Sciatic nerve (tissue), 2 donors: Measurements from ENCODE around the gene MGMT. TPM values are rescaled to one million over a fixed set of nuclear protein-coding genes. Genes with fewer than 3 reads are reported as not detected.

Source experiments
- ATAC-seq: fragments of 200-7000 bp; cut with Tn5 transposase; one replicate; pipeline ENCODE4 v1.9.1; 2020; ENCODE audit warnings: mild to moderate bottlenecking, moderate library complexity
- DNase-seq: peaks from one replicate; pipeline ENCODE4 v3.0.0-alpha.2; 2020; ENCODE audit warnings: low spot score
- intact Hi-C: fragments of 100-400 bp; cut with DNase I; formaldehyde crosslinking; loops from one replicate; pipeline ENCODE4 v1.14.2; 2022
- total RNA-seq: library from RNA; stranded (reverse); fragmentation: NEBNext Ultra II Directional; extraction: Animal tissue kit (Norgen Biotek cat#: 25700); gene quantifications from one replicate; pipeline ENCODE4 v1.2.1, GENCODE V29; 2021
- donor health status: DM: no; HTN: no; CAD: no.
- donor health status: DM: no; HTN: no; CAD: no.

MGMT gene
- total RNA-seq, 1 donor from 2014 or later, result 24.5 TPM

DNA sequence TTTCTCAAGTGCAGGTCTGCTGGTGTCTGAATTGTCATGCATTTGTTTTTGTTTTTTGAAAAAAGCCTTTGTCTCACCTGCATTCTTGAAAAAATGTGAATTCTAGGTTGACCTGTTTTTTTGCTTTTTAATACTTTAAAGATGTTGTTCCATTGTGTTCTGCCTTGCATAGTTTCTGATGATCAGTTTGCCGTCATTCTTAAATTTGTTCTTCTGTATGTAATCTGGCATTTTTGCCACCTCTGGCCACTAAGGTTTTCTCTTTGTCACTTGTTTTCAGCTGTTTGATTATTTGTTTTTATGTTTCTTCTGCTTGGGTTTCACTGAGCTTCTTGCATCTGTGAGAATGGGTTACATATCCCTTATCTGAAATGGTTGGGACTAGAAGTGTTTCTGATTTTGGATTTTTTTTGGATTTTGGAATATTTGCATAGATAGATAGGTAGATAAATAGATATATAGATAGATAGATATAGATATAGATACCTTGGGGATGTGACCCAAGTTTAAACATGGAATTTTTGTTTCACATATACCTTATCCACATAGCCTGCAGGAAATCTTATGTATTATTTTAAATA lies 16.5 kb downstream of the MGMT start:
- ATAC-seq, result no peak
- intact Hi-C loops, result no loop called here
- no peak for DNase-seq

DNA sequence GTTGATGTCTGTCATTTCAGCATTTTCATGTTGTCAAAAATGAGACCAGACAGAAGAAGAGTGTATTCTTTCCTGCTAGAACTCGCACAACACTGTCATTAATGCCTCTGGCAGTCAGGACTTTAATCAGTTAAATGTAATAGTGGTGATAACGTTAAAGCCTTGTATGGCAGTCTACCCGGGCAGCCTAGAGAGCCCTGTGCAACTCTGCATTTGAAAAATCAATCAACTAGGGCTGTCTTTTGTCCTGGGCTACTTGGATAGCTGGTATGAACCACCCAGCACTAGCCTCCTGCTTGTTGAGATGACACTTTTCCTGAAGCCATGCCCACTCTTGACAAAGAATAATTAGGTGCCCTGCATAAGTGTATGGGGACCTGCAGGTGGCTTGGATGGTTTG lies 19.8 kb downstream of the MGMT start:
- DNase-seq, result no peak
- intact Hi-C loops, result no loop called here
- no peak for ATAC-seq

DNA sequence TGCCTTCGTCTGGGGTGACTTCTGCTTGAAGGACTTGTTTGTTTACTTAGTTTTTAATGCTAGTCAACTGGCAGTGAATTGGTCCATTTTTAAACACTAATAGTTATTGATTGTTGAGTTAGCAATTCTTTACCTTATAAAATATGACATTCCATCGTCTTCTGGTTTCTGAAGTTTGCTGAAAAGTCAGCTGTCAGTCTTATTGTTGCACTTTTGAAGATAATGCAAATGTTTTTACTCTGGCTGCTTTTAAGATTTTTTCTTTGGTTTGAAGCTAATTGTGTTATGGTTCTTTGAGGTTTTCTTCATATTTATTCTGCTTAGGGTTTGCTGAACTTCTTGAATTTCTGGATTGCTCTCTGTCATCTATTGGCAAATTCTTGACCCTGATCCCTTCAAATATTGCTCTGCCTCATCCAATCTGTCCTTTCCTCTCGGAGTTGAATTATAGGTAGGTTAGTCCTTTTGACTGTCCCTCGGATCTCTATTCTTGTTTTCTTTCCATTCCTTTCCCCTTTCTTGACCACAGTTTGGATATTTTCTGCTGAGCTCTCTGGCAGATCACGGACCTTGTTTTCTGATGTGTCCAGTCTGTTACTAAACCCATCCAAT lies 24.2 kb downstream of the MGMT start:
- intact Hi-C loops, result no loop called here
- ATAC-seq (no peak), DNase-seq (no peak)

DNA sequence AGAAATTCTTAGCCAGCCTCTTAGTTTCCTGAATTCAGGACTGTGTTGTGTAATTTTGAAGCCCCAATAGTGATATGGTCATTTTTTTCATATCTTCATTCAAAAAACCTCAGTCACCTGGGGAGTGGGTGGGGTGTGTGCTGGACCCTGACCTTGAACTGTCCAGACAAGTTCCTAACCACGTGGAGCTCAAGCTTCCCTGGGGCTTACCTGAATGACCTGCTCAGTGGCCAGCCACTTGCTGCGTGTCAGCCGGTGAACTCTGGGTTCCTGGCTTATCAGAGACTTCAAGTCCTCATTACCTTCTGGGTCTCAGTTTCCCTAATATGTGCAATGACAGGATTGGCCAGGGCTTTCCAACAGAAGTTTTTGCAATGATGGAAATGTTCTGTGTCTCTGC lies 27.1 kb downstream of the MGMT start:
- DNase-seq (no peak), ATAC-seq (no peak)
- intact Hi-C loops, result no loop called here

DNA sequence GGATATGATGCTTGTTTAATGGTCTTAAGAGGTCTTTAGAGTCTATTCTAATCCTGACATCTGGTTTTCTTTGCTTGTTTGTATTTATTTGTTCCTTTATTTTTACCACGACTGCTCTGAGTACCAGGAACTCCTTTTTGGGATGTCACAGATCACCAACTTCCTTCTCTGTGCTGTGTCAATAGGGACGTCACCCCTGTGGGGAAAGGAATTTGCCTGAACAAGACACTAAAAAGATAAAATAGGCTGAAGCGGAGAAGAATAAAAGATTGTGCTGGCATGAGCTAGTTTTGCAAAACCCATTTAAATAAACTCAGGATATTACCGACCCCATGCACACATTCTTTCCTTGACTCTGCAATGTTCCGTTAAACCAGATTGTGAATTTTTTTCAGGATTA lies 27.7 kb downstream of the MGMT start:
- ATAC-seq (no peak), DNase-seq (no peak)
- intact Hi-C loops, result no loop called here

DNA sequence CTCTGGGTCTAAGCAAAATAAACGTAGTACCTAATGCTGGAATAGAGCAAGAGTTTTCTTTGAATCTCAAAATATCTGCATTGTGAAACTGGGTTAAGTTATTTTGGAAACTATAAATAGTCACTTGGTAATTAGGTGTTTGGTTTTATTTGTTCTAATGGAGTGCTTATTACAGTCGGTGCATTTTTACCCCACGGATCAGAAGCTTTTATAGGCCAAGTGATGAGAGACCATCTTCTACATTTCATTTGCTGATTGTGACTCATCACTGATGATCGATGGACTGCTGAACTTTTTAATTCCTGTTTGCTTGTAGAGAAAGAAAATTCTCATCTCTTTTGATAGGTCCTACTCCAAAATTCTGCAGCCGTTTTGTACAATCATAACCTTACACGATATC lies 28.2 kb downstream of the MGMT start:
- ATAC-seq (no peak), DNase-seq (no peak)
- intact Hi-C loops, result no loop called here

DNA sequence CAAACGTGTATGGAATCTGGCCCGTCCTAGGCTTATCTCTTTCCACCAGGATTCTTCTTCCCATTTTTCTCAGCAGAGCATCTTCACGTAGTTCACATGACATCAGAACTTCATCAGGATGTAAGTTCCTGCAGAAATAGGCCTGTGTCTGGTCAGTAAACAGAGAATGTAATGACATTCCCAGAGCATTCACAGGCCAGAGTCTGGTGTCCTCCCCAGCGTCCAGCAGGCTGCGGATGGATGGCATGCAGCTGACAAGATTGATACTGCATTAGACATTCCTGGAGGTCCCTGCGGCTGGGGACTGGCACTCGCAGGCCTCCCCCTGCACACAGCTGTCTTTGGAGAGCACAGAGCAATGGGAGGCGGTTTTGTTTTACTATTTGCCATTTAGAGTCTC lies 28.7 kb downstream of the MGMT start:
- DNase-seq, result no peak
- intact Hi-C loops, result no loop called here
- ATAC-seq, result no peak

DNA sequence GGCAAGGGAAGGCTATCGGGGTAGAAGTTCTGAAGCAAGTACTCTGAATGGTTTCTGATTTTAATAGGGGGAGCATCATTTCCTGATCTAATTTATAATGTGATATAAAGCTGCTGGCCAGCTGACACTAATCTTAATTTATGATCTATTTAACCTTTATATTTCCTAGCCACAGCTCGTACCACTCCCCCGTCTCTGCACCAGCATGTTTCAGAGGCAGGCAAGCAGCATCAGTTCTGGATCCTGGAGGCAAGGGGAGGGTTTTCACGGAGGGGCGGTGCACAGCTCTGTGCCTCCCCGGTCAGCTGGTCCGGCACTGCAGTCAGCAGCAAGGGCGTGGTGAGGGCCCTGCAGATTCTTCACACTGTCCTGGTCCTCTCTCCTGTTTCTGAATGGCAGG lies 30.0 kb downstream of the MGMT start:
- DNase-seq (no peak), ATAC-seq (no peak)
- intact Hi-C loops, result no loop called here

DNA sequence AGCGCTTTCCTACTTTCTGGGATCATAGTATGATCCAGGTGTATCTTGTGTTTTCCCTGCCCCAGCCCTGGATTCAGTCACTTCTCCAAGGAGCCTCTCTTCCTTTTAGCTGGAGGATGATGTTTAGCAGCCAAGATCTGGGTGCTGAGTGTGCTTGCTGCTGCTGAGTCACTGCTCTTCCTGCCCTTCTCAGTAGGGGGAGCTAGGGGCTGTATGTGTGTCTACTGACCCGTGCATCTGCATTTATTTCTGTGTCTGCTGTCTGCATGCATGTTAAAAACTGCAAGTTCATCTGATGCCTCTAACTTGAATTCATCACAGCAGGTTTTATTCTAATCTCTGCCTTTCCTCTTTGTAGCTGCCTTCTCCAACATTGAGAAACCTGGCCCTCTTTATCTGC lies 31.6 kb downstream of the MGMT start:
- no peak for DNase-seq
- intact Hi-C loops, result no loop called here
- no peak for ATAC-seq

DNA sequence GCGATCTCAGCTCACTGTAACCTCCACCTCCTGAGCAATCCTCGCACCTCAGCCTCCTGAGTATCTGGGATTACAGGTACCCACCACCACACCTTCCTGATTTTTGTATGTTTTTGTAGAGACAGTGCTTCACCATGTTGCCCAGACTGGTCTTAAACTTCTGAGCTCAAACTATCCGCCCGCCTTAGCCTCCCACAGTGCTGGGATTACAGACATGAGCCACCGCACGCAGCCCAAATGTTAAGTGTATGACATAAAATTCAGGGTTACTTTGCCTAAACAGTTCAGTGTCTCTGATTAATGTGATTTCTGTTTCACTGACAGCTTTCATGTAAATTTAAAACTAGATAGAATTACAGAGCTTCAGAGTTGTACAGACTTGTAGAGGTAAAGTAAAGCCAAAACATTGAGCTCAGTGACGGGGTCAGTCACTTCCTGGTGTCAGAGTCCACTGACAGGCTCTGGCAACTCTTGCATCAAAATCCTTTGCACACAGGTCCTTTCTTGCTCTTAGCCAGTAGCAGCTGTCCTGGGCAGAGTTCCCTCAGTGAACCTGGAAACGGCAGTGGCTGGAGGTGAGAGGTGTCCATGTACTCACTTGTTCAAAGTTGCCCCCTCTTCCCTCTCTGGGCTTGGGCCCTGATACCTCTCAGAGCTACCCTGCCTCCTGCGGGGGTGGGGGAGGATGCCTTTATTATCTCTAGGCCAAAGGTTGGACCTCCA lies 33.7 kb downstream of the MGMT start:
- ATAC-seq, result no peak
- intact Hi-C loops, result no loop called here
- no peak for DNase-seq

DNA sequence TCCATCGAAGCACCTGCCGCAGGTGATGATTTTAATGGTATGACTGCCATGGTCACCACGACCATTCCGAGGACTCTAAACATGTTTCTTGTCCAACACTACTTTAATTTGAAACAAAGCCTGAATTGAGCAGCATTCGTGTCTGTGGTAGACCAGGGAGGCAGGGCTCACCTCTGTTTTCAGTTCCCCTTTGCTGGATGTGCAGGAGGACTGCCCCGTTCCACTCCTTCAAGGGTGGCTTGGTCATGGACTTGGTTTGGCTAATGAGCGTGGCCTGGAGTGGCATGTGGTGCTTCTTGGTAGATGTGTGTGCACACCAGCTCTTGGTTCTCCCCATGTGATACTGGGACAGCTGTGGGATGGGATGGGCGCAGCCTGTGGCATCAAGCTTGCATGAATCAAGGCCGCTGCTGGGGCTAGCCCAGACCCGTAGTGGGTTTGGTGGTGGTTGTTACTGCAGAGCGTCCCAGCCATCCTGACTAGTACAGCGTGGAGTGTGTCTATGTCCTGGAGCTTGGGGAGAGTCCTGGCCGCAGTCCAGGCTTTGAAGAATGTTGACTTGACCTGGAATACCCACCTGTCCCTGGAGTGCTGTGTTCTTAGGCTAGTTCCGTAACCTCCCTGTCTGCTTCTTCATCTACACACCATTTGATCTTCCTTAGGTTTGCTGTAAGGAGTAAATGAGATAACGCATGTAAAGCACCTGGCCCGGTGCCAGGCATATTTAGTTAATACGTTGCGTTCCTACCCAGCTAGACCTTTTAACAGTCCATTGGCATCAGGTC lies 34.8 kb downstream of the MGMT start:
- no peak for DNase-seq
- intact Hi-C loops, result no loop called here
- ATAC-seq, result peak; percentile 20

DNA sequence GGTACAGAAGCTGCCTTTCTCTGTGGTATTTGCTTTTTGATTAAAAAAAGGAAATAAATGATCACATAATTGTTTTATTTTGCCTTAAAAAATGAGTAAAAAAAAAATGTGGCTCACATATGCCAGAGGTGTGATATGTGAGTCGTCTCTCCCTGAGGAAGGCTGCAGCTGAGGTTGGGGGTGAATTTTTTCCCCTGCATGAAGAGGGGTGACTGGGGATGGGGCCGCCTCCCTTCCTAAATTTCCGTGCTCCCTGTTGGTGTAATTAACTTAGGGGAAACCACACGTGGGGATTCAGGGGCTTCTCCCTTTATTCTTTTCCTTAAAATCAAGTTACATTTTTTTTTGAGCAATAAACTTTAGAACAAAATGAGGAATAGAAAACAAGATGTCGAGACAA lies 35.4 kb downstream of the MGMT start:
- DNase-seq, result no peak
- intact Hi-C loops, result no loop called here
- ATAC-seq, result no peak

DNA sequence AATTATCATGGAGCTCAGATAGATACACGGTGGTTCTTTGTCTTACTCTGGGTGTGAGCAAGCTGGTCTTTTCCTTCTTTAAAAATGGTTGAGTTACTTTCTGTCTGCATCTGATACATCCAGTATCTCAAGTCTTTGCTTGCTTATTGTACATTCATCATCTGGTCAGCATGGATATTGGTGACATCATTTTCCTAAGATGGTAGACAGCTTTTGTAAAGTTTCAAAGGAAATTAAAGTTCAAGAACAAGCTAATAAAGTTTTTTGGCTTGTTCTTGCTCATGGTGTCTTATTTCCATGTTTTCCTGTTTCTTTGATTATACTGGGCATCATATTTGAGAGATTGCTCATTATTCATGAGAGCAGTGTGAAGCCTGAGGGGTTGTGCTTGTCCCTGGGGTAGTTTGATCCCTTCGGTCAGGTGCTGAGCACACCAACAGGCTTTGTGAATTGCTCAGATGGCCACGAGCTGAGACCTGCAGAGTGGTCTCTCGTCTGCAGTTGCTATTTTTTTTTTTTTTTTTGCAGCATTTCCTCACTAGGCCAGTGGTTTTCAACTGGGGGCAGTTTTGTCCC lies 38.5 kb downstream of the MGMT start:
- ATAC-seq (no peak), DNase-seq (no peak)
- intact Hi-C loops, result no loop called here

DNA sequence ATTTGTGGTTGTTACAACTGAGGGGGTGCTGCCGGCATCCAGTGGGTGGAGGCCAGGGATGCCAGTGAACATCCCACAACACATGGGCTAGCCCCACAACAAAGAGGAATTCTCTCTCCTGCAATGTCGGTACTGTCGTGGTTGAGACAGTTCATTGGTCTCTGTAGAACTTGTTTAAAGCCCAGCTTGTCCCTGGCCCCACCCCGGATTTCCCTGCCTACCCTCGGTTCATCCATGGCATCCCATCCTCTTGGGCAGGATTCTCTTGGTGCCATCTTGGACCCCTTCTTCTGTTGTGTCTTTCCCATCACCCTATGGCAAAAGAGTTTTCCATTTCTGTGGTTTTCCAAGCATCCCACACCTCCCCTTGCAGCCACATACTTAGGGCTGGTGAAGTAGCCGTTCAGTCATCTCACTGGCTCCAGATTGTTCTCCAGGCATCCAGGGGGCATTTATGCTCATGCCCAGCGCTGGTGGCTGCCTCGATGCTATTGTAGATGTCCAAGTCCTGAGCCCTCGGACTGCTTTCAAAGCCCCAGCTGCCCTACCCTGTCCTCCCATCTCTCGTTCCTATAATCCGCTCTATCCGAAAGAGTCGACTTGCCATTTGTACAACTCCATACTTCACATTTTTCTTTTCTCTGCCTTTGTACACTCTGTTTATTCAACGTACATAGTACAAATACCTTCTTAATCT lies 39.2 kb downstream of the MGMT start:
- intact Hi-C loops, result no loop called here
- no peak for ATAC-seq

DNA sequence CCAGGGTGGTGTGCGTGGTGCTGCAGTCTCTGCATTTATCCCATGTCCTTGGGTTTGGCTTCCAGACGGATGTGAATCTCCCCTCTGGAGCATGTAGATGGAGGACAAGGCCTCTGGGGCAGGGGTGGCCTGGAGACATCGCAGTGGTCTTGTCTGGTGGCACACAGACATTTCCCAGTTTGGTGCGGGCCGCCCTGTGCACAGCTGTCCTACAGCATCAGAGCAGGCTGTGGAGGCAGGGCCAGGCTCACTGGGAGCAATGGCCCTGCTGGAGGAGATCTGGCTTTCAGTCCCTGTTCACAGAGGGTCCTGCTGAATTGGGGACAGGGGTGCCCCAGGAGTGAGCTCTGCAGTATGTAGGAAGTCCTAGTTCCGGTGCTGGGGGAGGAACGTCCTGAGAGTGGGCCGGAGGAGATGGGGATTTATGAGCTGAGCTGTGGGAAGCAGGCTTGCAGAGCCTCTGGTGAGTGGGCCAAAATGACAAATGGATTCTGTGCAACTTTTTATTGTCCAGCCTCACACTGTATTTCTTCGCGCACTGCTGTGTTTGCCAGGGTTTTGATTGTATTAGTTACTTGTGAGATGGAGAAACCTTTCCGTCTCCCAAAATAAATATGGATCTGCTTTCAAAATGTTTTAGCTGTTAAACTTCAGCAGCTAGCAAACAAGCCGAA lies 40.3 kb downstream of the MGMT start:
- ATAC-seq (peak; percentile 22), DNase-seq (no peak)
- intact Hi-C loops, result no loop called here

More for the DNA sequence above, 39.2 kb downstream of the MGMT start:
- no peak for DNase-seq

DNA sequence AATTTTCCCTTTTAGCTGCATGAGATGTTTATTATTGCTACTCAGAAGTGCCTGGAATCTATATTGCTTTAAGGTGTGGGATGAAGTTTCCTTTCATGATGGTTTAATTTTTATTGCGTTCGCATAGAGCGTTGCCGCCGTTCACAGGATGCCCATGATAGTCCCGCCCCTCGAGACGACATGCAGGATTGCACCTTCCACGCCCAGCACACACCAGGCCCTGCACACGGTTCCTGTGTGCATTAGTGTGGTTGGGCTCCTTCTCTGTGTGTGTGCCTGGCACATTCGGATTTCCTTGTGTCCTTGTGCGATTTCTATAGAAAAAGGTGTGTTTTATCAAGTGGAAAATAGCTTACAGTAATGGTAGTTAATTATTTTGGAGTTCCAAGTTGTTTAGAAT lies 42.1 kb downstream of the MGMT start:
- intact Hi-C loops, result no loop called here
- DNase-seq (no peak), ATAC-seq (no peak)

DNA sequence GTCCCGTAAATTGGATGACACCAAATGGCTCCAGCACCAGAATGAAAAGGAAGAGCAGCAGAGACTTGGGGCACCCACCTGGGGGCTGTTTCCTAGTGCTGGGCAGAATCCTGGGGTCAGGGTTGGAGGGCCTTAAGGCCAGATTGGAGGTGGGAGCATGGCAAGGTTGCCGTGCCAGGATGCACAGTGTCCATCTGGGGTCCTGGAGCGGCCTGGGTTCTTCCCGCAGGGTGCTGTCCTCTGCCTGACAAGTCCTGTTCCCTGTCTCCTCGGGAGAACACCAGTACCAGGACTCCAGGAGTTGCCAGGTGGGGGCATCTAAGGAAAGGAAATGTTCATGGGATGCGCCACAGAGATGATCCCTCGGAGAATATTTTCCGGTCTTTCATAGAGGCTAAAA lies 42.8 kb downstream of the MGMT start:
- DNase-seq, result no peak
- ATAC-seq, result no peak
- intact Hi-C loops, result no loop called here

DNA sequence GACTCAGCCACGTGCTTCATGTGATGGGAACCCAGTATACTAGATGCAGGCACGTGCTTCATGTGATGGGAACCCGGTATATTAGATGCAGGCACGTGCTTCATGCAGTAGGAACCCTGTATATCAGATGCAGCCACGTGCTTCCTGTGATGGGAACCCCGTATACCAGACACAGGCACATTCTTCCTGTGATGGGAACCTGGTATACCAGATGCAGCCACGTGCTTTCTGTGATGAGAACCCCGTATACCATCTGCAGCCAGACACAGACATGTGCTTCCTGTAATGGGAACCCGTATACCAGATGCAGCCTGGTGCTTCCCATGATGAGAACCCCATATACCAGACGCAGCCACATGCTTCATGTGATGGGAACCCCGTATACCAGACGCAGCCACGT lies 44.0 kb downstream of the MGMT start:
- no peak for DNase-seq
- intact Hi-C loops, result no loop called here
- no peak for ATAC-seq

DNA sequence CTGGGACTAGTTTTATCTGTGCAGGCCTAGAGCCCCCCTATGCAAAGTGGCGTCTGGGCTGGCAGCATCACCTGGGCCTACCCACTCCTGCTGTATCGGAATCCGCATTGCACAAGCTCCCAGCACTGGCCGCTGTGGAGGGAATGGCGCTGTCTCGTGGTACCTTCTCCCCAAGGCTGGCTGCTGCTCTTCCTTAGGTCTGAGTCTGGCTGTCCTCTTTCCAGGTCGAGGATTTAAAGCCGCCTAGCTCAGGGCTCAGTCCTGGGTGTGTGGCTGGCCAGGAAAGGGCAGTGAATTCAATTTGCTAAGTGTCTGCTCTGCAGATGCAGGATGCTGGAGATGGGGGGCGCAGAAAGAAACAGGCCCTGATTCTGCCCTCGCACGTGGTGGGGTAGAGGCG lies 44.7 kb downstream of the MGMT start:
- intact Hi-C loops, result no loop called here
- ATAC-seq, result no peak

More for the DNA sequence above, 44.7 kb downstream of the MGMT start:
- no peak for DNase-seq
